HepG2 (cell line): Measurements from ENCODE around the gene C6orf136. TPM values are rescaled to one million over a fixed set of nuclear protein-coding genes. Genes with fewer than 3 reads are reported as not detected.

Experiments used
- ARID4A ChIP-seq: sonication (generic); formaldehyde crosslinking; IDR thresholded peaks from 2 replicates; pipeline ENCODE4 v1.5.0; 2020; ENCODE audit warnings: mild to moderate bottlenecking, missing genetic modification reagents, borderline replicate concordance
- CCAR2 ChIP-seq: fragments of 200-400 bp; formaldehyde crosslinking; optimal IDR thresholded peaks from 2 replicates; pipeline ENCODE3; 2018; ENCODE audit warnings: low read depth, mild to moderate bottlenecking, low read length, moderate library complexity
- ETV5 ChIP-seq: IDR thresholded peaks from 2 replicates; pipeline ENCODE4 v1.6.1; 2018; ENCODE audit warnings: missing biosample characterization, missing genetic modification reagents, inconsistent platforms, borderline replicate concordance
- HBP1 ChIP-seq: IDR thresholded peaks from 2 replicates; pipeline ENCODE4 v1.6.1; 2016; ENCODE audit warnings: low read depth, control low read depth
- HNRNPK ChIP-seq: fragments of 200-400 bp; formaldehyde crosslinking; IDR thresholded peaks from 2 replicates; pipeline ENCODE4 v1.6.1; 2018; ENCODE audit warnings: low read length, low read depth, moderate library complexity, mild to moderate bottlenecking; ENCODE audit not compliant: poor library complexity, severe bottlenecking
- HOXD1 ChIP-seq: sonication (generic); formaldehyde crosslinking; IDR thresholded peaks from 2 replicates; pipeline ENCODE4 v1.5.0; 2020; ENCODE audit warnings: missing genetic modification reagents
- NRL ChIP-seq: sonication (generic); formaldehyde crosslinking; IDR thresholded peaks from 2 replicates; pipeline ENCODE4 v1.5.0; 2020; ENCODE audit warnings: missing genetic modification reagents, mild to moderate bottlenecking, moderate library complexity, borderline replicate concordance
- PATZ1 ChIP-seq: sonication (generic); formaldehyde crosslinking; IDR thresholded peaks from 2 replicates; pipeline ENCODE4 v1.4.0; 2020; ENCODE audit warnings: missing genetic modification reagents
- POGK ChIP-seq: sonication (generic); formaldehyde crosslinking; conservative IDR thresholded peaks from 2 replicates; pipeline ENCODE4 v1.8.0; 2022; ENCODE audit warnings: mild to moderate bottlenecking, moderate library complexity, missing genetic modification reagents
- RFXAP ChIP-seq: sonication (generic); formaldehyde crosslinking; IDR thresholded peaks from 2 replicates; pipeline ENCODE4 v1.4.0; 2020; ENCODE audit warnings: missing genetic modification reagents, borderline replicate concordance
- SIN3A ChIP-seq: IDR thresholded peaks from 2 replicates; pipeline ENCODE4 v1.6.1; 2011; ENCODE audit warnings: low read depth, mild to moderate bottlenecking, control low read depth, low read length, borderline replicate concordance
- SNAPC5 ChIP-seq: sonication (generic); formaldehyde crosslinking; IDR thresholded peaks from 2 replicates; pipeline ENCODE4 v1.8.1; 2023; ENCODE audit warnings: mild to moderate bottlenecking, missing genetic modification reagents, borderline replicate concordance
- YY1 ChIP-seq: IDR thresholded peaks from 2 replicates; pipeline ENCODE4 v1.6.1; 2011; ENCODE audit warnings: low read length, low read depth, moderate library complexity, mild to moderate bottlenecking; ENCODE audit not compliant: insufficient read depth, insufficient replicate concordance
- ZKSCAN8 ChIP-seq: IDR thresholded peaks from 2 replicates; pipeline ENCODE4 v1.6.1; 2016; ENCODE audit warnings: borderline replicate concordance, missing genetic modification reagents, missing compliant biosample characterization
- ZNF20 ChIP-seq: sonication (generic); formaldehyde crosslinking; IDR thresholded peaks from 2 replicates; pipeline ENCODE4 v1.4.0; 2020; ENCODE audit warnings: mild to moderate bottlenecking, moderate library complexity, missing genetic modification reagents
- ZNF234 ChIP-seq: sonication (generic); formaldehyde crosslinking; conservative IDR thresholded peaks from 2 replicates; pipeline ENCODE4 v1.5.1; 2020; ENCODE audit warnings: mild to moderate bottlenecking, missing genetic modification reagents
- ZNF24 ChIP-seq: fragments of 450-650 bp; IDR thresholded peaks from 2 replicates; pipeline ENCODE4 v1.6.1; 2017; ENCODE audit warnings: antibody characterized with exemption, mild to moderate bottlenecking
- ZNF33B ChIP-seq: sonication (generic); formaldehyde crosslinking; IDR thresholded peaks from 2 replicates; pipeline ENCODE4 v1.5.1; 2020; ENCODE audit warnings: mild to moderate bottlenecking, missing genetic modification reagents
- polyA plus RNA-seq, 8 experiments: library from polyadenylated mRNA; depleted of rRNA in 3 of 8; stranded (reverse) in 7 of 8; unstranded in 1 of 8; fragments of >200 nt; fragmentation: Illumina TruSeq in 4 of 8; extraction: Trizol in 4 of 8; gene quantifications; 2 replicates each; pipeline versions ENCODE4 v1.2.1 to v1.2.3, GENCODE V29; 2011 to 2016; ENCODE audit warnings: low read depth in 4 of 8, missing spikeins in 1 of 8, mixed read lengths in 1 of 8; ENCODE audit not compliant: insufficient read depth in 1 of 8
- total RNA-seq, 5 experiments: library from RNA; depleted of rRNA; stranded (reverse); fragments of >200 nt; fragmentation: Illumina TruSeq; extraction: Trizol; gene quantifications; 2 replicates each; pipeline ENCODE4 v1.2.3, GENCODE V29; 2016; ENCODE audit warnings: low read depth in 1 of 5

The C6orf136 gene
- total and polyA plus RNA-seq, 2 of the 13 experiments (the other 11 are each of a cell fraction or from before 2014, with no cell fraction given), result 12.0 to 26.2 TPM

GRCh38 chr6:30646450-30647241 is at the start of gene C6orf136 (continued):
- no peak for TF ChIP-seq ARID4A (CRISPR knock-in tag)
- peak; percentile 97 for TF ChIP-seq HNRNPK
- TF ChIP-seq SIN3A, result peak; percentile 78; the same call in 1 of the 2 replicates
- 0 out of 2 replicates have a peak, but pooled peaks have one; percentile 19 for TF ChIP-seq ZNF234 (CRISPR knock-in tag)
- TF ChIP-seq YY1, result peak; percentile 15
- TF ChIP-seq POGK (CRISPR knock-in tag), result no peak
- TF ChIP-seq CCAR2, result peak; percentile 12
- TF ChIP-seq PATZ1 (CRISPR knock-in tag), result peak; percentile 77; the same call in 1 of the 2 replicates
- no peak for TF ChIP-seq ZNF20 (CRISPR knock-in tag)
- 0 out of 2 replicates have a peak, but pooled peaks have one; percentile 56 for TF ChIP-seq ZNF33B (CRISPR knock-in tag)
- TF ChIP-seq ZNF24, result peak; percentile 82; the same call in 1 of the 2 replicates
- no peak for TF ChIP-seq HOXD1
- TF ChIP-seq NRL, result 0 out of 2 replicates have a peak, but pooled peaks have one; percentile 47
- peak; percentile 74; the same call in 1 of the 2 replicates for TF ChIP-seq HBP1 (CRISPR knock-in tag)
- TF ChIP-seq RFXAP (CRISPR knock-in tag), result no peak
- TF ChIP-seq ZKSCAN8 (CRISPR knock-in tag), result 0 out of 2 replicates have a peak, but pooled peaks have one; percentile 33
- TF ChIP-seq ETV5 (CRISPR knock-in tag), result no peak
- 0 out of 2 replicates have a peak, but pooled peaks have one; percentile 72 for TF ChIP-seq SNAPC5 (CRISPR knock-in tag)
